HepG2 (cell line): ENCODE results near the gene HOXA13.

Experiments
- ARID2 ChIP-seq: sonication (generic); formaldehyde crosslinking; IDR thresholded peaks from 2 replicates; pipeline ENCODE4 v1.8.1; 2022; ENCODE audit warnings: mild to moderate bottlenecking, missing genetic modification reagents, borderline replicate concordance
- BRCA1 ChIP-seq: sonication (generic); formaldehyde crosslinking; IDR thresholded peaks from 2 replicates; pipeline ENCODE4 v1.4.0; 2020; ENCODE audit warnings: missing genetic modification reagents
- EHMT2 ChIP-seq: fragments of 200-600 bp; sonication (generic); IDR thresholded peaks from 2 replicates; pipeline ENCODE4 v1.7.0; 2017; ENCODE audit warnings: antibody characterized with exemption, low read depth, low read length, borderline replicate concordance
- ISX ChIP-seq: sonication (generic); formaldehyde crosslinking; conservative IDR thresholded peaks from 2 replicates; pipeline ENCODE4 v1.5.0; 2020; ENCODE audit warnings: missing genetic modification reagents
- NFRKB ChIP-seq: fragments of 450-650 bp; IDR thresholded peaks from 2 replicates; pipeline ENCODE4 v1.6.1; 2017
- ZBTB21 ChIP-seq: sonication (generic); formaldehyde crosslinking; IDR thresholded peaks from 2 replicates; pipeline ENCODE4 v1.4.0; 2020; ENCODE audit warnings: missing genetic modification reagents

GRCh38 chr7:27146491-27147198, 53.2 kb downstream of the HOXA13 start:
- no peak for TF ChIP-seq ARID2 (CRISPR knock-in tag)
- no peak for TF ChIP-seq EHMT2
- TF ChIP-seq NFRKB, result no peak
- TF ChIP-seq BRCA1, result no peak
- TF ChIP-seq ZBTB21 (CRISPR knock-in tag), result no peak
- TF ChIP-seq ISX (CRISPR knock-in tag), result no peak
